HG03060 (cell line): ENCODE data around the gene S1PR4.
"Not testable (repeated sequence)": the region's sequence is repeated elsewhere in the genome, so short reads cannot be mapped to it uniquely, and the experiment has no call there.

Experiments used
- ATAC-seq: cut with Tn5 transposase; IDR thresholded peaks from one replicate; pipeline ENCODE4 v1.9.1; 2021; ENCODE audit warnings: low read depth, moderate number of reproducible peaks; ENCODE audit not compliant: unreplicated experiment

Gene S1PR4

GRCh38 chr19:3176715-3177501 lies 1.7 kb upstream of the S1PR4 start:
- ATAC-seq, result no peak

DNA sequence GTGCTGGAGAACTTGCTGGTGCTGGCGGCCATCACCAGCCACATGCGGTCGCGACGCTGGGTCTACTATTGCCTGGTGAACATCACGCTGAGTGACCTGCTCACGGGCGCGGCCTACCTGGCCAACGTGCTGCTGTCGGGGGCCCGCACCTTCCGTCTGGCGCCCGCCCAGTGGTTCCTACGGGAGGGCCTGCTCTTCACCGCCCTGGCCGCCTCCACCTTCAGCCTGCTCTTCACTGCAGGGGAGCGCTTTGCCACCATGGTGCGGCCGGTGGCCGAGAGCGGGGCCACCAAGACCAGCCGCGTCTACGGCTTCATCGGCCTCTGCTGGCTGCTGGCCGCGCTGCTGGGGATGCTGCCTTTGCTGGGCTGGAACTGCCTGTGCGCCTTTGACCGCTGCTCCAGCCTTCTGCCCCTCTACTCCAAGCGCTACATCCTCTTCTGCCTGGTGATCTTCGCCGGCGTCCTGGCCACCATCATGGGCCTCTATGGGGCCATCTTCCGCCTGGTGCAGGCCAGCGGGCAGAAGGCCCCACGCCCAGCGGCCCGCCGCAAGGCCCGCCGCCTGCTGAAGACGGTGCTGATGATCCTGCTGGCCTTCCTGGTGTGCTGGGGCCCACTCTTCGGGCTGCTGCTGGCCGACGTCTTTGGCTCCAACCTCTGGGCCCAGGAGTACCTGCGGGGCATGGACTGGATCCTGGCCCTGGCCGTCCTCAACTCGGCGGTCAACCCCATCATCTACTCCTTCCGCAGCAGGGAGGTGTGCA lies 587 bp downstream of the S1PR4 start:
- no peak for ATAC-seq

DNA sequence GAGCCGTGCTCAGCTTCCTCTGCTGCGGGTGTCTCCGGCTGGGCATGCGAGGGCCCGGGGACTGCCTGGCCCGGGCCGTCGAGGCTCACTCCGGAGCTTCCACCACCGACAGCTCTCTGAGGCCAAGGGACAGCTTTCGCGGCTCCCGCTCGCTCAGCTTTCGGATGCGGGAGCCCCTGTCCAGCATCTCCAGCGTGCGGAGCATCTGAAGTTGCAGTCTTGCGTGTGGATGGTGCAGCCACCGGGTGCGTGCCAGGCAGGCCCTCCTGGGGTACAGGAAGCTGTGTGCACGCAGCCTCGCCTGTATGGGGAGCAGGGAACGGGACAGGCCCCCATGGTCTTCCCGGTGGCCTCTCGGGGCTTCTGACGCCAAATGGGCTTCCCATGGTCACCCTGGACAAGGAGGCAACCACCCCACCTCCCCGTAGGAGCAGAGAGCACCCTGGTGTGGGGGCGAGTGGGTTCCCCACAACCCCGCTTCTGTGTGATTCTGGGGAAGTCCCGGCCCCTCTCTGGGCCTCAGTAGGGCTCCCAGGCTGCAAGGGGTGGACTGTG lies 1.2 kb downstream of the S1PR4 start:
- no peak for ATAC-seq

GRCh38 chr19:3183721-3184641 lies 5.4 kb downstream of the S1PR4 start:
- ATAC-seq, result no peak

DNA sequence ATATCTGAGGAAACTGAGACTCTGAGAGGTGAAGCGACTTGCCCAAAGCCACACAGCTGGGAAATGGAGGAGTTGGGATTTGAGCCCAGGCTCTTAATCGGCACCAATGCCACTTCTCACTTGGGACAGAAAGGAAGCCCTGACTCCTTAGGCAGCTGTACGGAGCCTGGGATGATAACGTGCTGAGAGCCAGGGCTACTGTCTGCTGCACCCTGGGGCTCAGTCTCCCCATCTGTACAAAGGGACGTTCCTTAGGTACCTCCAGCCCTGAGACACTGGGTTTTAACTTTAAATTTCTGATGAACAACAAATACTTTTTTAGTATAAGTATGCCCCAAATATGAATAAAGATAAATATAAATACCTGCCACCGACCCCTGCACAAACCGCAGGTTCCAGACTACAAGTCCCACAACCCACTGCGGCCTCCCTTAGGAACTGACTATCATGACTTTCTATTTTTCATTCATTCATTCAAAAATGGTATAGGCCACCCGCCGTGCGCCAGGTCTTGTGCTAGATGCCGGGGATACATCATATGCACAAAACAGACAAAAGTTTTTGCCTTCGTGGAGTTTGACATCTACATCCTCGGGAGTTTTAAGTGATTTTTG lies 6.4 kb downstream of the S1PR4 start:
- peak; percentile 22 for ATAC-seq

GRCh38 chr19:3185461-3186159 lies 7.0 kb downstream of the S1PR4 start, which contains the start of gene NCLN:
Gene NCLN (plus strand): TSS chr19:3185930. CDS start chr19:3186031, 101 bp downstream.
- peak; percentile 40 for ATAC-seq

DNA sequence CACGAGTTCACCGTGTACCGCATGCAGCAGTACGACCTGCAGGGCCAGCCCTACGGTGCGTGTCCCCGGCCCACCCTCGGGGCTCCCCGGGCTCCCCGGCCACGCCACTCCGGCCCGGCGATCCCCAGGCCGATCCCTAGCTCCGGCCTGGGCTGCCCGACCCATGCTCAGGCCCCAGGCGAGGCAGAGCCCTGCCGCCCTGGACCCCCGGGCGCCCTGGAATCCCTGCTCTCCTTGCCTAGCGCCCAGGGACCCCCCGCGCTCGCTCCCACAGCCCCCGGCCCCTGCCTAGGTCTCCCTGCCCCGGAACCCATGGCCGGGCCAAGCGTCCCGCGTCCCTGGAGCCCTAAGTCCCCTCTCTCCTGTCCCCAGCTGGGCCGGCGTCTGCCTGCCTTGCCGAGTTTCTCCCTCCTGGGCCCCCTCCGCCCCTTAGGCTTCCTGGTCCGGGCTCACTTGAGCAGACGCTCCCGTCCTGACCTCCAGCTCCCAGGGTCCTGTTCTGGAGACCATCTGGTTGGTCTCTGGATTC lies 7.7 kb downstream of the S1PR4 start:
- ATAC-seq, result peak; percentile 4

DNA sequence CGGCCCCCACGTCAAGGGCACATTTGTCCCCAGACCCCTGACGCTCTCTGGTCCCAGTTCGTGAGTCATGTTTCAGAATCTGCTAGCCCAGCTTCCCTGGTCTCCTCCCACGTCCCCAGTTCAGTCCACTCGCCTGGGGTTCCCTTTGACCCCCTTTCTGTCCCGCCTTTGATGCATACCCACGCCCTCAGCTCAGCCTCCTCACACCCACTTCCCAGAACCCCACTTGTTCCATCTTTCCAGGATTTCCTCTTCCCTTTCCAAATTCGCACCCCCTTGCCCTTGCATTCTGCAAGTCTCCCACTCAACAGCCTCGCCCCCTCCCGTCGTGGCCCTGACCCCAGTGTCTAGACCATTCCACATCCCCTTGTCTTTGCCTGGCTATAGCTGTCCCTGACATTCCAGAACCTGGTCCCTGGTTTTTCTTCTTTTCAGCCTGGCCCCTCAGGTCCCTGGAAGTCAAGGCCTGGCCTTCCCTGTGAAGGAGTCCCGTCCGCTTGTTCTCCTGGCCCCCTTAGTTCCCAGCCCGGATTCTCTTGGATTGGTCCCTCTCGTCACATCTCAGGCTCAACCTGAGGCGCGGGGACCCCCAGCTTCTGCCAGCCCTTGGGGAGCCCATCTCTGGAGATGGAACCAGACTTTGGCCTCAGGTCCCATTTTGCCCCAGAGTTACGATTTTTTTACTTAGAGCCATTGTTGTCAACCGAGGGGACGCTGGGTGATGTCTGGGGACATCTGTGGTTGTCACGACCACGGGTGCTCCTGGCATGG lies 8.5 kb downstream of the S1PR4 start:
- ATAC-seq, result no peak

GRCh38 chr19:3187662-3188511 lies 9.3 kb downstream of the S1PR4 start:
- no peak for ATAC-seq

- ATAC-seq, result no peak
These were observed 10.3 kb downstream of the S1PR4 start for GRCh38 chr19:3188627-3189596.

DNA sequence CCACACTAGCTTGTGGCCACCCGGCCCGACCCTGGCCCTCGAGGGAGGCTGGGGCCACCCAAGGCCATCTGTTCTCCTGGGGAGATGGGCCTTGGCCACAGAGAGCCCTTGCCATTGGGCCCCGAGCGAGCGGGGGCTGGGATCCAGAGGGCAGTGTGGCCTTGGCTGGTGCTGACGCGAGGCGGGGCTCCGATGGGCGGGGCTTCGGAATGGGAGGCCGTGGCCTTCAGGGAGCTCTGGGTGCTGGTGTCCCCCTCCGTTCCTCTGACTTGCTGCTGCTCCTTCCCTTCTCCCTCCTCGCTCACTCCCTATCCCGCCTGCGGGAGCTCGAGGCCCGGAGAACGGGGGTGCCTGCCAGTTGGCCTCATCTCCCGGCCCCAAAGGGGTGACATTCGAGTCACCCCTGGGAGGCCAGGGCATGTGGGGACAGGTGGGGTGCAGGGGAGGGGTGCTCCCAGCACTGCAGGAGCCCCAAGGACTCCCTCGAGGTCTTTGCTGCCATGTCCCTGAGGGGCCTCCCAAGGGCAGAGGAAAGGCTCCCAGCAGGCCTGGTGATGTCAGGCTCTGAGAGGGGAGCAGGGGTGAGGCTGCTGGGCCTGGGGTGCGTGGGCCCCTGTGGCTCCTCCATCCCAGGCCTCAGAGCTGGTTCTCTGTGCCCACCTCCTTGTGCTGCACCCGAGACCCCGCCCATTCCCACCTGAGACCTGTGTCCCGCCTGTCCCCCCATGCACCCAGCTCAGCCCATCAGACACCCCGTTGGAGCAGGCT lies 11.3 kb downstream of the S1PR4 start:
- ATAC-seq, result no peak

GRCh38 chr19:3190470-3190770 lies 11.9 kb downstream of the S1PR4 start:
- no peak for ATAC-seq

- no peak for ATAC-seq
These were observed 12.6 kb downstream of the S1PR4 start for GRCh38 chr19:3190921-3191805.

GRCh38 chr19:3191806-3192104 lies 13.2 kb downstream of the S1PR4 start:
- ATAC-seq, result not testable (repeated sequence)

GRCh38 chr19:3192228-3192635 lies 13.7 kb downstream of the S1PR4 start:
- ATAC-seq, result no peak
